Heart left ventricle (tissue), 16 donors: ENCODE data around the gene LMNTD2. TPM values are rescaled to one million over a fixed set of nuclear protein-coding genes. Genes with fewer than 3 reads are reported as not detected.
A peak's percentile ranks its signal among the peaks of the same experiment; 100 is the strongest.

ENCODE experiments used
- ATAC-seq, 4 donors: fragments of 200-7000 bp; cut with Tn5 transposase; one replicate each; pipeline ENCODE4 v1.9.1; 2020 to 2022; ENCODE audit warnings: moderate library complexity in 4 of 4, mild to moderate bottlenecking in 3 of 4, moderate number of reproducible peaks in 1 of 4
- DNase-seq, 5 donors: peaks; one replicate each; pipeline ENCODE4 v3.0.0-alpha.2; 2020
- H3K27ac ChIP-seq, 12 donors: fragments of 200-600 bp; sonication (generic) in 4 of 12; one replicate each; pipeline versions ENCODE4 v1.5.0 to v1.8.0; 2016 to 2022; ENCODE audit warnings: mild to moderate bottlenecking in 2 of 12
- H3K27me3 ChIP-seq, 9 donors: fragments of 200-600 bp; sonication (generic) in 2 of 9; one replicate each; pipeline versions ENCODE4 v1.5.1 to v1.8.0; 2016 to 2022; ENCODE audit warnings: mild to moderate bottlenecking in 3 of 9
- H3K36me3 ChIP-seq, 9 donors: fragments of 200-600 bp; sonication (generic) in 2 of 9; one replicate each; pipeline versions ENCODE4 v1.5.0 to v1.8.0; 2018 to 2022; ENCODE audit warnings: mild to moderate bottlenecking in 2 of 9
- H3K4me1 ChIP-seq, 12 donors: fragments of 200-600 bp; sonication (generic) in 4 of 12; one replicate each; pipeline versions ENCODE4 v1.5.0 to v1.8.0; 2016 to 2022; ENCODE audit warnings: mild to moderate bottlenecking in 3 of 12
- H3K4me3 ChIP-seq, 12 donors: fragments of 200-600 bp; sonication (generic) in 4 of 12; one replicate each; pipeline versions ENCODE4 v1.5.0 to v1.8.0; 2017 to 2022; ENCODE audit warnings: mild to moderate bottlenecking in 9 of 12, moderate library complexity in 4 of 12
- H3K9me3 ChIP-seq, 12 donors: fragments of 200-600 bp; sonication (generic) in 4 of 12; one replicate each; pipeline versions ENCODE4 v1.5.0 to v1.8.0; 2016 to 2022; ENCODE audit warnings: mild to moderate bottlenecking in 1 of 12
- POLR2A ChIP-seq, 2 donors: fragments of 450-650 bp; IDR thresholded peaks; one replicate each; pipeline ENCODE4 v1.6.1; 2017; ENCODE audit warnings: antibody characterized with exemption in 2 of 2, mild to moderate bottlenecking in 2 of 2, moderate library complexity in 2 of 2
- WGBS, 4 donors: extraction: QIAGEN DNeasy Blood & Tissue Kit in 2 of 4; methylation state at CpG; one replicate each; pipeline versions ENCODE4 v1.1.5 to v1.1.7; 2013 to 2018; 5-methylcytosine and 5-hydroxymethylcytosine counted together
- intact Hi-C, 10 donors: fragments of 100-400 bp; cut with DNase I; formaldehyde crosslinking; loops; one replicate each; pipeline versions ENCODE4 v1.11.1 to v1.14.2; 2022
- polyA plus RNA-seq, 2 donors: library from polyadenylated mRNA; stranded (reverse); fragments of 200-250 nt; gene quantifications; one replicate each; pipeline ENCODE4 v1.2.3, GENCODE V29; 2013
- total RNA-seq, 9 donors: library from RNA; depleted of rRNA in 2 of 9; stranded (reverse); fragments of >200 nt in 2 of 9; fragmentation: NEBNext Ultra II Directional in 3 of 9; extraction: Animal tissue kit (Norgen Biotek cat#: 25700) in 3 of 9; gene quantifications; one replicate each; pipeline versions ENCODE4 v1.1.0 to v1.2.4, GENCODE V29; 2016 to 2023
- TF ChIP-seq, protein P1 (sequence below), 12 donors: fragments of 200-600 bp; sonication (generic) in 4 of 12; IDR thresholded peaks; one replicate each; pipeline versions ENCODE4 v1.5.0 to v1.8.0; 2018 to 2022; ENCODE audit warnings: antibody characterized with exemption in 12 of 12, mild to moderate bottlenecking in 5 of 12
- donor health status: ischemic (EF 13 %, LVEDD 7.1; RV severe dilation, severe dysfunction).
- donor health status: healthy with polysubstance abuse.
- donor health status: DM: no; HTN: yes; CAD: no.
- donor health status: DM: no; HTN: no; CAD: no.
- donor health status: ischemic (EF 25% LVEDD 6.9; RV normal size, moderate dysfunction).
- donor health status: ischemic (EF 25% LVEDD 5.7; RV mildly dilated, moderate dysfunction).
- donor health status: healthy.
- donor health status: DM: yes; HTN: yes; CAD: no.
- donor health status: ischemic (EF 35%, LVEDD 5.7; RV mildly dilated, moderate dysfunction).
- donor health status: nonischemic (EF 11% LVEDD 7.7; RV severe dilation, severe dysfunction).
- donor health status: DM: yes; HTN: yes; CAD: no.
- donor health status: PGD.
- donor health status: ischemic (EF 29% LVEDD 5.4; RV normal size, mild dysfunction).
- donor health status: nonischemic (EF 23%, LVEDD 6.1; RV moderate dilation, normal function).

The LMNTD2 gene
- total and polyA plus RNA-seq, 11 donors = 0.10 to 1.6 (median 0.36) TPM; not detected in 2

- Histone ChIP-seq H3K4me1 (peaks cover 6 to 21% (median 19%) of the 10 kb centered on the region in 12 donors), H3K4me3 (no peak overlapping the region), H3K9me3 (no peaks in the 10 kb centered on the region), H3K27ac (no peak overlapping the region), H3K36me3 (no peaks in the 10 kb centered on the region), H3K27me3 (peaks cover 3 to 19% (median 9%) of the 10 kb centered on the region in 9 donors)
- intact Hi-C loops = no loop called here
- 85 to 89% (median 87%) methylated on average over 20 to 23 of the region's 23 CpGs for WGBS, 4 donors
- DNase-seq = peak in 2 of 5 donors; percentile 13 to 48
- TF ChIP-seq, protein P1, sequence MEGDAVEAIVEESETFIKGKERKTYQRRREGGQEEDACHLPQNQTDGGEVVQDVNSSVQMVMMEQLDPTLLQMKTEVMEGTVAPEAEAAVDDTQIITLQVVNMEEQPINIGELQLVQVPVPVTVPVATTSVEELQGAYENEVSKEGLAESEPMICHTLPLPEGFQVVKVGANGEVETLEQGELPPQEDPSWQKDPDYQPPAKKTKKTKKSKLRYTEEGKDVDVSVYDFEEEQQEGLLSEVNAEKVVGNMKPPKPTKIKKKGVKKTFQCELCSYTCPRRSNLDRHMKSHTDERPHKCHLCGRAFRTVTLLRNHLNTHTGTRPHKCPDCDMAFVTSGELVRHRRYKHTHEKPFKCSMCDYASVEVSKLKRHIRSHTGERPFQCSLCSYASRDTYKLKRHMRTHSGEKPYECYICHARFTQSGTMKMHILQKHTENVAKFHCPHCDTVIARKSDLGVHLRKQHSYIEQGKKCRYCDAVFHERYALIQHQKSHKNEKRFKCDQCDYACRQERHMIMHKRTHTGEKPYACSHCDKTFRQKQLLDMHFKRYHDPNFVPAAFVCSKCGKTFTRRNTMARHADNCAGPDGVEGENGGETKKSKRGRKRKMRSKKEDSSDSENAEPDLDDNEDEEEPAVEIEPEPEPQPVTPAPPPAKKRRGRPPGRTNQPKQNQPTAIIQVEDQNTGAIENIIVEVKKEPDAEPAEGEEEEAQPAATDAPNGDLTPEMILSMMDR (IDR thresholded peaks at IDR 0.05) = no peak
- TF ChIP-seq POLR2A (IDR thresholded peaks at IDR 0.05) = no peak
- no peak for ATAC-seq
Measured at GRCh38 chr11:540583-541432, 19.7 kb downstream of the LMNTD2 start.

DNA sequence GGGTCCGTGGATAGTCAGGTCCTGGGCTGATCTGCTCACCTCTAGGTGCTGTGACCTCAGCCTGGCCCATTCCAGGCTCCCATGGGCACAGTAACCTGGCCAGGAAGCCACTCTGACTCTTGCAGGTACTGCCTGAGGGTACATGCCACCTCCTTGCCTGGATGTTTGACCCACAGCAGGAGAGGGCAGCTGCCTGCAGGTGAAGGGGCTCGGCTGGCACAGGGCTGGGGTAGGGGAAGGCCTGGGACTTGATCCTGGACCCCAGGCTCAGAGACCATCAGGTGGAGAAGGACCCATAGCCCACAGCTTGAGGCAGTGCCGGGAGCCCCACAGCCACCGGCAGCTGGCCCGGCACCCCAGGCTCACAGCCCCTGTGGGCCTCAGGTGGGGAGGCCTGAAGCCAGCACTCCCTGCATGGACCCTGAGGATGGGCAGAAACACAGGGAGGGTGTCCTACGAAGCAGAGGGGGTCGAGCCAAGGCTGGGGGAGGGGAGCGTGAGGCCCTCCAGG, 20.5 kb downstream of the LMNTD2 start:
- Histone ChIP-seq H3K36me3 (no peaks in the 10 kb centered on the region), H3K4me1 (peaks cover 6 to 23% (median 19%) of the 10 kb centered on the region in 12 donors), H3K27ac (no peak overlapping the region), H3K4me3 (no peak overlapping the region), H3K27me3 (peaks cover 3 to 19% (median 9%) of the 10 kb centered on the region in 9 donors), H3K9me3 (no peaks in the 10 kb centered on the region)
- no peak for TF ChIP-seq POLR2A (IDR thresholded peaks at IDR 0.05)
- TF ChIP-seq, protein P1 (IDR thresholded peaks at IDR 0.05) = no peak
- ATAC-seq (no peak), DNase-seq (peak in 2 of 5 donors; percentile 28 to 42)
- 89 to 94% (median 91%) methylated on average over 8 of the region's 8 CpGs for WGBS, 4 donors
- intact Hi-C loops = no loop called here

DNA sequence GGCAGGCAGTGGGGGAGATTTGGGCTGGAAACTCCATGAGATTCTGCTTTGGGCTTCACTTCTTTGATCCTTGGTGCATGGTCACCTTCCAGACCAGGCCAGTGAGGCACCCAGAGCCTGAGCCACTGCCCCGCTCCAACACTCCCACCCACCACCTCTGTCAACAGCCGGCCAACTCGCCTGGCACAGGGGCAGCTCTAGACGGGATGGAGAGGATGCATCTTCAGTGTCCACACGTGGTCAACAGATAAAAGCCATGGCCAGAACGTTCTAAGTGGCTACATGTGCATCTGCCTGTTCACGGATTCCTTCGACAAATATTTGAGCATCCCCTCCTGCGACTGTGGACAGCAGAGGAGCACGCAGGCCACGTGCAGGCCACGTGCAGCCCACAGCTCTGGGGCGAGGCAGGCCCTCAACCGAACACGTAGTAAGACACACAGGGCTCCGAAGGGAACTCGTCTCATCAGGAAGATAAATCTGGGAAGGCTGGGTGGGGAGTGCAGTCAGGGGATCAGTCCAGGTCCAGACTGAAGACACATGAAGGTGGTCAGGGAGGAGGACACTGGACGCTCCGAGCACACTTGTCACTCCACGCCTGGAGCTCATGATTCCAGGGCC, 22.0 kb downstream of the LMNTD2 start:
- intact Hi-C loops = no loop called here
- 88 to 92% (median 91%) methylated on average over 16 to 20 of the region's 20 CpGs for WGBS, 4 donors

More for the DNA sequence above, 22.0 kb downstream of the LMNTD2 start:
- no peaks in the 10 kb centered on the region for H3K9me3 ChIP-seq
- ATAC-seq (no peak), DNase-seq (peak in 3 of 5 donors; percentile 6 to 46 (median 13))
- TF ChIP-seq, protein P1 (IDR thresholded peaks at IDR 0.05) = no peak
- TF ChIP-seq POLR2A (IDR thresholded peaks at IDR 0.05) = no peak
- peaks cover 9 to 36% (median 31%) of the 10 kb centered on the region in 12 donors for H3K4me1 ChIP-seq
- H3K27me3 ChIP-seq = peaks cover 3 to 19% (median 9%) of the 10 kb centered on the region in 9 donors
- H3K4me3 ChIP-seq = no peak overlapping the region
- peaks cover 0 to 4% (median 1%) of the 10 kb centered on the region in 9 donors for H3K36me3 ChIP-seq
- H3K27ac ChIP-seq = no peak overlapping the region
